CD4-positive, alpha-beta T cell treated with Interferon gamma for 1 hour (primary cell): Measurements from ENCODE around the gene ZNF329.
"Not testable (repeated sequence)": the region's sequence is repeated elsewhere in the genome, so short reads cannot be mapped to it uniquely, and the experiment has no call there.

ENCODE experiments used
- DNase-seq: peaks from one replicate; pipeline ENCODE4 v3.0.0-alpha.2; 2020

The ZNF329 gene

GRCh38 chr19:58150328-58150921, at the start of gene ZNF329:
ZNF329 (minus strand) TSS chr19:58150789; CDS start chr19:58129503, 21,286 bp downstream.
- DNase-seq: peak; percentile 87

DNA sequence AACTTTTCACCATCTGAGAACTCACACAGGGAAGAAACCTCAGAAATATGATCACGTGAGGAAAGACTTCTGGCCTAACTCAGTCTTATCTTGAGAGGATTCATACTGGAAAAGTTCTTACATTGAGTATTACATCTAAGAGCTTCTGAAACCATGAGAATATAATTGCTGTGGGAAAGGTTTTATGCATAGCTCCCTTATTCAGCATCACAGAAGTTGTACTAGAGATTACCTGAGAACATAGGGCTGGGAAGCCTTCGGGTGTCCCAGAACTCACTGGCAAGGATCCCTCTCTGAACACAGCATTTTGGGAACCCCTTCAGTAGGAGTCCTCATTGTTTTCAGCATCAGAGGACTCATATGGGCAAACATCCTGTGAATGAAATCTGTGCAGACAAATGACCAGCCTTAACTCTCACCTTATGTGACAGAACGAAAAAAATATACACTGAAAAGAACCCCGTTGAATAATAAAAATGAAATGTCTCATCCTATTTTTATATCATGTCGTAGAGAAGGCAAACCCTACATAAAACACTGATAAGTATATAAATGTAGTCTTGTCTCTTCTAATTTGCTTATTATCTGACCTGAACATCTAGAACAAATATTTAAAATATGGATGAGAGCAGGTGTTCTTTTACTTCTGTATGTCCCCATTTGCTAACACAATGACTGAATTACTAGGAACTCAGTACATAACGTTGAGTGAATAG, 46.5 kb upstream of the ZNF329 start:
- DNase-seq: no peak

DNA sequence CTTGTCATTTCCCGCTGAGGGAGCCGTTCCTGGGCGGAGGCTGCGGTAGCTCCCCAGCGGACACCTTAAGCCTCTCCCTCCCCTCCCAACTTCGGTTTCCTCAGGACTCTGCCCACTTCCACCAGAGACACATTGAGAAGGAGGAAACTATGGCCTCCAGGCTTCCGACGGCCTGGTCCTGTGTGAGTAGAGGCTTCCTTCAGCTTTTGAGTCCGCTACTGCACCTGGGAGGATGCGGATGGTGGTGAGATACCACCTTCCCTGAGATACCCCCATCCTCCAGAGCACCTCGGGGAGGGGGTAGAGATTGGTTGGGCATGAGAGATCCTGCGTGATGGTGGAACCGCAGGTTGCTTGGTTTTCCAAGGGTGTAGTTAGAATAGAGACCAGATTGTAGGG, 33.2 kb upstream of the ZNF329 start:
- DNase-seq: peak; percentile 75

GRCh38 chr19:58182989-58183816, 32.6 kb upstream of the ZNF329 start, which contains the start of gene ZNF274:
ZNF274 (plus strand) TSS chr19:58183061; CDS start chr19:58183966, 905 bp downstream.
- peak; percentile 94 for DNase-seq

- peak; percentile 92 for DNase-seq
Observed at GRCh38 chr19:58182577-58182988, 32.0 kb upstream of the ZNF329 start.

GRCh38 chr19:58181902-58182576, 31.4 kb upstream of the ZNF329 start:
- peak; percentile 54 for DNase-seq

DNA sequence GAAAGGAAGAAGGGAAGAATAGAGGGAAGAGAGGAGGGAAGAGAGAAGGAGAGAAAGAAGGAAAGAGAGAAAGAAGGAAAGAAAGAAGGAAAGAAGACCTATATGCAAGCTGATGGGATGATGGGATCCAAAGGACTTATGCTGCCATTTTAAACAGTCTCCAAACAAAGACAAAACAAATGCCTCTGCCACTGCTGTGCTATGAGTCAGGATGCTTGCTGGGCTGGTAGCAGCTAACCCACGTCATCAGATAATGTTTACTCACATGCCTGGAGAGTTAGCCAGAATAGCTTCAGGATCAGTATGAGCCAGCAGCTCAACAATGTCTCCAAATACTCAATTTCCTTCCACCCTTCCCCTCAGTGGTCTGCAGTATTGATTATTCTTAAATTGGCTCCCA, 20.3 kb upstream of the ZNF329 start:
- DNase-seq: no peak

- no peak for DNase-seq
Observed at GRCh38 chr19:58166708-58167280, 16.2 kb upstream of the ZNF329 start.

- no peak for DNase-seq
Observed at GRCh38 chr19:58166268-58166667, 15.7 kb upstream of the ZNF329 start.

DNA sequence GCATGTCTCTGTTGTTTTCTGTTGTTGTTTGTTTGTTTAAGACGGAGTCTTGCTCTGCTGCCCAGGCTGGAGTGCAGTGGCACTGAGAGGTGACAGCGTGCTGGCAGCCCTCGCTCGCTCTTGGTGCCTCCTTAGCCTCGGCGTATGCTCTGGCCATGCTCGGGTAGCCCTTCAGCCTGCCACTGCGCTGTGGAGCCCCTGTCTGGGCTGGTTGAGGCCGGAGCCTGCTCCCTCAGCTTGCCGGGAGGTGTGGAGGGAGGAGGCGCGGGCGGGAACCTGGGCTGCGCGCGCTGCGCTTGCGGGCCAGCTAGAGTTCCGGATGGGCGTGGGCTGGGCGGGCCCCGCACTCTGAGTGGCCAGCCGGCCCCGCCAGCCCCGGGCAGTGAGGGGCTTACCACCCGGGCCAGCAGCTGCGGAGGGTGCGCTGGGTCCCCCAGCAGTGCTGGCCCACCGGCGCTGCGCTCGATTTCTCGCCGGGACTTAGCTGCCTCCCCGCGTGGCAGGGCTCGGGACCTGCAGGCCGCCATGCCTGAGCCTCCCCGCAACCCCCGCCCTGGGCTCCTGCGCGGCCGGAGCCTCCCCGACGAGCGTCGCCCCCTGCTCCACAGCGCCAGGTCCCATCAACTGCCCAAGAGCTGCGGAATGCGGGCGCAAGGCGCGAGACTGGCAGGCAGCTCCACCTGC, 6.6 kb upstream of the ZNF329 start:
- DNase-seq: no peak

- peak; percentile 92 for DNase-seq
Observed at GRCh38 chr19:58154679-58155648, 4.4 kb upstream of the ZNF329 start.

DNA sequence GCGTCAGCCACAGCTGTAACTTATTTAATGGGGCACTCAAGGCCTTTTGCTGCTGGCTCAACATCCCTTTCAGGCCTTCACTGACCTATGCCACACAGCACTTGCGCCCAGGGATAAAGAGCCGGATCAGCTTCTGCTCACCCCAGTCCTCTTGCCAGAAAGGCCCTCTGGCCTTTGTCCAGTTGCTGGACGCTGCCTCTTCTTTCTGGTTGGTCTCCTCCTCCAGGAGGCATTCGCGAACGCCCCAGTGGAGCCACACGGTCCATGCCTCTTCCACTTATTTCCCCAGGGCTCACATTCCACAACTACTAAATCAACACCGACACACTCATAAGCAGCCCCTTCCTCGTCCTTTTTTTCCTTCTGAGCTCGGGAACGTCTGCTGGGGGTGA, 3.7 kb upstream of the ZNF329 start:
- no peak for DNase-seq

GRCh38 chr19:58153386-58153785, 2.8 kb upstream of the ZNF329 start:
- DNase-seq: no peak

DNA sequence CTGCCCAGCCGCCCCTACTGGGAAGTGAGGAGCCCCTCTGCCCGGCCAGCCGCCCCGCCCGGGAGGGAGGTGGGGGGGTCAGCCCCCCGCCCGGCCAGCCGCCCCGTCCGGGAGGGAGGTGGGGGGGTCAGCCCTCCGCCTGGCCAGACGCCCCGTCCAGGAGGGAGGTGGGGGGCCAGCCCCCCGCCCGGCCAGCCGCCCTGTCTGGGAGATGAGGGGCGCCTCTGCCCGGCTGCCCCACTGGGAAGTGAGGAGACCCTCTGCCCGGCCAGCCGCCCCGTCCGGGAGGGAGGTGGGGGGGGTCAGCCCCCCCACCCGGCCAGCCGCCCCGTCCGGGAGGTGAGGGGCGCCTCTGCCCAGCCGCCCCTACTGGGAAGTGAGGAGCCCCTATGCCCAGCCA, 3.1 kb downstream of the ZNF329 start:
- not testable (repeated sequence) for DNase-seq

- DNase-seq: no peak
Observed at GRCh38 chr19:58145849-58146248, 4.7 kb downstream of the ZNF329 start.

DNA sequence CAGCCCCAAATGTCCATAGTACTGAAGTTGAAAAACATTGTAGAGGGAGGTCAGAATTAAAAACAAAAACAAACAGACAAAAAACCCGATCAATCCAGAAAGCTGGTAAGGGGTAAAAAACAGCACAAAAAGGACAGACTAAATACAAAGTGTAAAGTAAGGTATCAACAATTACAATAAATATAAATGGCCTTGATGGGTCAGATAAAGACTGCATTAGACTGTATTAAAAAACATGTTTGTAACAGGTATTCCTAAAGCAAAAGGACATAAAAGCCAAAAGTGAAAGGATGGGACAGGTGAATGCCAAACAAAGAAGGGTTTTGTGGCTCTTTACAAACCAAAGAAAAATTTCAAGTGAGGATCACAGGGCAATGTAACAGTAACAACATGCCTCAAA, 16.3 kb downstream of the ZNF329 start:
- DNase-seq: no peak

- DNase-seq: no peak
Observed at GRCh38 chr19:58129284-58129683, 21.3 kb downstream of the ZNF329 start.

DNA sequence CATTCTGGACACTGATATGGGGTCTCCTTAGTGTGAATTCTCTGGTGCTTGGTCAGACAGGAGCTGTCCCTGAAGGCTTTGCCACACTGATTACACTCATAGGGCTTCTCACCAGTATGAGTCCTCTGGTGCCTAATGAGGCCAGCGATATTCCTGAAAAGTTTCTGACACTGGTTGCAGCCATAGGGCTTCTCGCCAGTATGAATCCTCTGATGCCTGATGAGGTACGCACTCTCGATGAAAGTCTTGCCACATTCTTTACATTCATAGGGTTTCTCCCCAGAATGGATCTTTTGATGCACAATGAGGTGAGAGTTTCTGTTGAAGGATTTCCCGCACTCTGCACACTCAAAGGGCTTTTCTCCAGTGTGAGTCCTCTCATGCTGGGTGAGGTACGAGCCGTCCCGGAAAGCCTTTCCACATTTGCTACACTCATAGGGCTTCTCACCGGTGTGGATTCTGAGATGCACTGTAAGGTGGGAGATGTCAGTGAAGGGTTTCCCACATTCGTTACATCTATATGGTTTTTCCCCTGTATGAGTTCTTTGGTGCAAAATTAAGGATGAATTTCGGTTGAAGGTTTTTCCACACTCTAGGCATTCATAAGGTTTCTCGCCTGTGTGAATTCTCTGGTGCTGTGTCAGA, 22.4 kb downstream of the ZNF329 start:
- DNase-seq: no peak

GRCh38 chr19:58123354-58123753, 27.2 kb downstream of the ZNF329 start:
- no peak for DNase-seq

- DNase-seq: no peak
Observed at GRCh38 chr19:58118979-58119733, 31.4 kb downstream of the ZNF329 start.
